CD4-positive, alpha-beta T cell (primary cell): Measurements from ENCODE around the gene CABLES2. TPM values are rescaled to one million over a fixed set of nuclear protein-coding genes. Genes with fewer than 3 reads are reported as not detected.

Experiments
- ATAC-seq: fragments of 200-7000 bp; cut with Tn5 transposase; one replicate; pipeline ENCODE4 v1.10.0; 2022; ENCODE audit warnings: mild to moderate bottlenecking; ENCODE audit not compliant: poor library complexity
- CTCF ChIA-PET: fragments of 350-600 bp; sonication (Branson Sonifier 250); formaldehyde crosslinking; loops from one replicate; lab custom pipeline; 2021; ENCODE audit warnings: antibody characterized with exemption, inconsistent platforms; lab: Charles Lee
- POLR2A ChIA-PET: fragments of 350-600 bp; sonication (Branson Sonifier 250); formaldehyde crosslinking; loops from one replicate; lab custom pipeline; 2021; ENCODE audit warnings: antibody characterized with exemption, inconsistent platforms; lab: Charles Lee
- DNase-seq, 14 experiments: peaks; one replicate each; pipeline ENCODE4 v3.0.0-alpha.2; 2013 to 2020; ENCODE audit warnings: mixed read lengths in 2 of 14
- H3K27ac ChIP-seq, 2 donors: one replicate each; pipeline versions ENCODE4 v1.5.1 to v1.7.0; 2013; ENCODE audit warnings: low read length in 2 of 2, low read depth in 1 of 2, mild to moderate bottlenecking in 1 of 2
- H3K27me3 ChIP-seq, 2 experiments: 1 replicate in 1 of 2; 2 replicates in 1 of 2; pipeline versions ENCODE4 v1.6.1 to v1.7.0; 2013; ENCODE audit warnings: low read length in 2 of 2, control low read depth in 1 of 2, mild to moderate bottlenecking in 1 of 2, moderate library complexity in 1 of 2; ENCODE audit not compliant: insufficient read depth in 2 of 2, control insufficient read depth in 1 of 2
- H3K36me3 ChIP-seq: one replicate; pipeline ENCODE4 v1.6.1; 2013; ENCODE audit warnings: low read length, control low read depth; ENCODE audit not compliant: insufficient read depth
- H3K4me1 ChIP-seq: one replicate; pipeline ENCODE4 v1.6.1; 2013; ENCODE audit warnings: low read length, control low read depth; ENCODE audit not compliant: insufficient read depth
- H3K4me3 ChIP-seq: one replicate; pipeline ENCODE4 v1.5.1; 2013; ENCODE audit warnings: mild to moderate bottlenecking, low read length, moderate library complexity
- H3K9me3 ChIP-seq, 2 experiments: 1 replicate in 1 of 2; 2 replicates in 1 of 2; pipeline versions ENCODE4 v1.6.1 to v1.7.0; 2013; ENCODE audit warnings: low read length in 2 of 2, mild to moderate bottlenecking in 2 of 2, control low read depth in 1 of 2, moderate library complexity in 1 of 2; ENCODE audit not compliant: control insufficient read depth in 1 of 2, insufficient read depth in 1 of 2
- H3K27ac Mint-ChIP-seq: one replicate; pipeline ENCODE4 v1.8.0; 2020; ENCODE audit warnings: mixed read lengths
- H3K27me3 Mint-ChIP-seq: one replicate; pipeline ENCODE4 v1.8.0; 2021; ENCODE audit warnings: mixed read lengths
- H3K36me3 Mint-ChIP-seq: one replicate; pipeline ENCODE4 v1.8.0; 2021; ENCODE audit warnings: low read depth, mixed read lengths
- H3K4me1 Mint-ChIP-seq: one replicate; pipeline ENCODE4 v1.8.0; 2021; ENCODE audit warnings: low read depth, mixed read lengths
- H3K4me3 Mint-ChIP-seq: one replicate; pipeline ENCODE4 v1.8.0; 2020; ENCODE audit warnings: mild to moderate bottlenecking, mixed read lengths
- H3K9me3 Mint-ChIP-seq: one replicate; pipeline ENCODE4 v1.8.0; 2020; ENCODE audit warnings: mixed read lengths
- CTCF ChIP-seq: fragments of 200-600 bp; IDR thresholded peaks from one replicate; pipeline ENCODE4 v1.8.0; 2022; ENCODE audit warnings: antibody characterized with exemption, mild to moderate bottlenecking
- intact Hi-C, 2 experiments: fragments of 100-400 bp; cut with DNase I in 1 of 2; cut with micrococcal nuclease in 1 of 2; formaldehyde crosslinking; loops; one replicate each; pipeline versions ENCODE4 v1.15.1 to v1.9.0; 2023 to 2025; cut with DNase I, micrococcal nuclease
- total RNA-seq, 174 experiments: library from RNA in 2 of 174; stranded (reverse) in 2 of 174; gene quantifications; one replicate each; pipeline ENCODE4 v1.2.3 and lab custom pipeline; 2021 to 2026

The CABLES2 gene
- total RNA-seq, 2 experiments from 2014 or later = 4.4 TPM

- Histone ChIP-seq H3K36me3 (no peaks in the 10 kb centered on the region), H3K4me3 (no peak overlapping the region), H3K27me3 (peaks cover 0 to 9% of the 10 kb centered on the region in 2 experiments), H3K9me3 (no peaks in the 10 kb centered on the region), H3K4me1 (no peaks in the 10 kb centered on the region), H3K27ac (no peak overlapping the region)
- Mint-ChIP-seq H3K4me1 (no peaks in the 10 kb centered on the region), H3K9me3 (no peaks in the 10 kb centered on the region), H3K4me3 (no peak overlapping the region), H3K36me3 (no peaks in the 10 kb centered on the region), H3K27me3 (peaks cover 14% of the 10 kb centered on the region), H3K27ac (no peak overlapping the region)
- DNase-seq = no peak
- no peak for ATAC-seq
- intact Hi-C loops = no loop called here
- POLR2A ChIA-PET = no interaction called here
- CTCF ChIA-PET = no interaction called here
- no peak for TF ChIP-seq CTCF
These were observed 44.2 kb upstream of the CABLES2 start for GRCh38 chr20:62451156-62451767.

GRCh38 chr20:62449951-62450691 lies 43.0 kb upstream of the CABLES2 start:
- ATAC-seq (no peak), DNase-seq (no peak)
- H3K4me3 Mint-ChIP-seq = no peak overlapping the region
- Histone ChIP-seq H3K4me1 (no peaks in the 10 kb centered on the region), H3K27ac (no peak overlapping the region), H3K9me3 (no peaks in the 10 kb centered on the region), H3K27me3 (peaks cover 0 to 8% of the 10 kb centered on the region in 2 experiments), H3K36me3 (no peaks in the 10 kb centered on the region), H3K4me3 (no peak overlapping the region)
- H3K4me1 Mint-ChIP-seq = no peaks in the 10 kb centered on the region
- intact Hi-C loops = no loop called here
- no peak for TF ChIP-seq CTCF
- CTCF ChIA-PET = no interaction called here
- no peaks in the 10 kb centered on the region for H3K36me3 Mint-ChIP-seq
- no peaks in the 10 kb centered on the region for H3K9me3 Mint-ChIP-seq
- peaks cover 10% of the 10 kb centered on the region for H3K27me3 Mint-ChIP-seq
- POLR2A ChIA-PET = no interaction called here
- no peak overlapping the region for H3K27ac Mint-ChIP-seq

- Mint-ChIP-seq H3K27ac (no peak overlapping the region), H3K9me3 (no peaks in the 10 kb centered on the region), H3K27me3 (peaks cover 10% of the 10 kb centered on the region), H3K36me3 (no peaks in the 10 kb centered on the region), H3K4me3 (no peak overlapping the region), H3K4me1 (no peaks in the 10 kb centered on the region)
- no peak overlapping the region for H3K4me3 ChIP-seq
- CTCF ChIA-PET = no interaction called here
- H3K27me3 ChIP-seq = peaks cover 0 to 5% of the 10 kb centered on the region in 2 experiments
- no peaks in the 10 kb centered on the region for H3K36me3 ChIP-seq
- H3K9me3 ChIP-seq = no peaks in the 10 kb centered on the region
- TF ChIP-seq CTCF = no peak
- H3K27ac ChIP-seq = no peak overlapping the region
- POLR2A ChIA-PET = no interaction called here
- no peak for DNase-seq
- H3K4me1 ChIP-seq = no peaks in the 10 kb centered on the region
- intact Hi-C loops = no loop called here
- no peak for ATAC-seq
These were observed 41.7 kb upstream of the CABLES2 start for GRCh38 chr20:62448788-62449187.
